ENCODE results near the gene NCR2. TPM values are rescaled to one million over a fixed set of nuclear protein-coding genes. Genes with fewer than 3 reads are reported as not detected.

The NCR2 gene
- total and polyA plus RNA-seq, 9 donors = not detected

DNA sequence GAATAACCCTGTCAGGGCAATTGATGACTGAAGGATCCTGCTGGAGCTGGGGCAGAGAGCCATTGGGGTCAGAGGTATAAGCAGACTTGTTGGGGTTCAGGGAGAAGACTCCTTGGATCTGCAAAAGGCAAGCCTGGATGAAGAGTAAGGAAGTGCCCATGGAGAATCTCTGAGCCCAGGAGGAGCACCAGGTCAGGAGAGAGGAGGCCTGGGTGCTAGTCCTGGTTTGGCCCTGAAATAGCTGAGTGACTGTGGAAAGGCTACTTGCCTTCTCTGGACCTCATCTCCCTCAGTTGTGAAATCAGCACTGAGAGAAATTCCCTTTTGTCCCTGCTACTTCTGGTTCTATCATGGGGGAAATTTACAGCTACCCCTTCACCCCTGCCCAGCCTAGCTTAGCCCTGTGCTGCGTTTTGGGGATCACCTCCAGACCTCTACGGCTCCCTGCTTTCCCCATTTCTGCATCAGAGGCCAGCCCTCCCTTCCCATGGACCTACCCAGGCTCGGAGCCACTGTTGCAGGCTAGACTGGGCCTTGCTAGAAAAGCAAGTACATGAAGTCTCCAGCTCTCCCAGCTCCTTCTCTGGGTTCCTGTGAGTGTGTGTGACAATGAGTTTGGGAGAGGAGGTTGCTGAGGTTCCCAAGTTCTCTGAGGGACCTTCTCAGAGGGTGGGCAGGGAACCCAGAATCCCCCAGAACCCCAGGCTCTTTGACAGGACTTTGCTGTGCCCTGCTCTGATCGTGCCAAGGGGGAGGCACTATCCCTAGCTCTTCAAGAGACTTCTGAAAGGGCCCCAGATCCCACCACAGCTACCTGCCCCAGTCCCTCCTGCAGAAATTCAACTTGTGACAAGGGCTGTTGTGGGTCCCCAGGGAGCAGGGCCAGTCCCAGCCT is 2.3 kb upstream of the NCR2 start:
- intact Hi-C loops (cut with DNase I) = no loop called here
- 78 to 80% (median 78%) methylated on average over 4 of the region's 4 CpGs for WGBS, 3 donors

DNA sequence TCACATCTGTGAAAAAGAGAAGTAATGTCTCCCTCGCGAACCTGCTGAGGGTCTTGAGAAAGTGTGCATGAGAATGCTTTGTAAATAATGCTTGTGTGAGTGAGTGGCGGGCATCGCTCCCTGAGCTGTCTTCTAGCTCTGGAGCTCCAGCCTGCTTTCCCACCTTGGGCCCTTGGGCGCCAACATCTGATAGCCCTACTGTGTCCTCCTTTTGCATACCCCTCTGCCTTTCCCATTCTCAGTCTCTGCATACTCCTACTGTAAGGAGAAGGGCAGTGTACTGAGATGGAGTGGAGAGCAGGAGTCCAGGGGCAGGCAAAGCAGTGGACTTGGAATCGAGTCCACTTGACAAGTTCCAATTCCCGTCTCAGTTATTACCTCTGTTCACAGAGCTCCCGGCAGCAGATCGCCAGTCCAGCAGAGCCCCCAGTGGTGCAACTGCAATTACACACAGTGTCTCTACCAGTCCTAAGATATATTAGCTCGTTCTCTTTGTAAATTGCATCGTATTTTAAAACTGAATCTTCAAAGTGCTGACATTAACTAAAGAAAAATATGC is 847 bp upstream of the NCR2 start:
- 48 to 53% (median 51%) methylated on average over 11 of the region's 11 CpGs for WGBS, 3 donors
- DNase-seq = no peak
- no peak overlapping the region for H3K27ac ChIP-seq
- no peaks in the 10 kb centered on the region for H3K9me3 ChIP-seq
- intact Hi-C loops (cut with DNase I) = no loop called here
- H3K4me1 ChIP-seq (ENCODE audit: insufficient read depth) = no peaks in the 10 kb centered on the region
- H3K36me3 ChIP-seq = no peaks in the 10 kb centered on the region
- H3K27me3 ChIP-seq = no peaks in the 10 kb centered on the region
- TF ChIP-seq EP300 (IDR thresholded peaks at IDR 0.05) = no peak
- no peak for TF ChIP-seq CTCF (IDR thresholded peaks at IDR 0.05)
- no peak for TF ChIP-seq POLR2A (IDR thresholded peaks at IDR 0.05)
- H3K4me3 ChIP-seq = no peak overlapping the region

More for the DNA sequence above, 2.3 kb upstream of the NCR2 start:
- H3K27me3 ChIP-seq = no peaks in the 10 kb centered on the region
- no peak overlapping the region for H3K4me3 ChIP-seq
- no peak overlapping the region for H3K27ac ChIP-seq
- TF ChIP-seq POLR2A (IDR thresholded peaks at IDR 0.05) = no peak
- no peak for TF ChIP-seq EP300 (IDR thresholded peaks at IDR 0.05)
- no peak for TF ChIP-seq CTCF (IDR thresholded peaks at IDR 0.05)
- DNase-seq = no peak
- no peaks in the 10 kb centered on the region for H3K4me1 ChIP-seq (ENCODE audit: insufficient read depth)
- H3K36me3 ChIP-seq = no peaks in the 10 kb centered on the region
- no peaks in the 10 kb centered on the region for H3K9me3 ChIP-seq

- no peak for DNase-seq
- 84 to 89% (median 85%) methylated on average over 11 of the region's 11 CpGs for WGBS, 3 donors
- H3K27ac ChIP-seq = no peak overlapping the region
- H3K9me3 ChIP-seq = no peaks in the 10 kb centered on the region
- H3K36me3 ChIP-seq = no peaks in the 10 kb centered on the region
- intact Hi-C loops (cut with DNase I) = no loop called here
- no peaks in the 10 kb centered on the region for H3K4me1 ChIP-seq (ENCODE audit: insufficient read depth)
- TF ChIP-seq EP300 (IDR thresholded peaks at IDR 0.05) (no peak), CTCF (IDR thresholded peaks at IDR 0.05) (no peak), POLR2A (IDR thresholded peaks at IDR 0.05) (no peak)
- H3K27me3 ChIP-seq = no peaks in the 10 kb centered on the region
- H3K4me3 ChIP-seq = no peak overlapping the region
These were observed 535 bp downstream of the NCR2 start for GRCh38 chr6:41335943-41336342.

DNA sequence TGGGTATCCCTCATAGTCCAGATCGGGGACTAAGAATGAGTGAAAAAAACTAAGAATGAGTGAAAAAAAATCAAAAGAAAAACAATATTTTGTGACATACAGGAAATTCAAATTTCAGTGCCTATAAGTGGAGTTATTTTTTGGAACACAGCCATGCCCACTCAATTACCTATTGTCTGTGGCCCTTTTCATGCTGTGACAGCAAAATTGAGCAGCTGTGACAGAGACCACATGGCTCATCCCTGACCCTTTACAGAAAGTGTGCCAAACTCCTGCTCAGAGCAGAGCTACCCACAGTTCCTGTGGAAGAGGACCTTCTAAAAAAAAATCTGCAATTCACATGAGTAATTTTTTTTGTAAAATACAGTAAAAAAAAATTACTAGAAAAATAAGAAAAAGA is 1.4 kb downstream of the NCR2 start:
- no peak overlapping the region for H3K4me3 ChIP-seq
- H3K27me3 ChIP-seq = no peaks in the 10 kb centered on the region
- no peaks in the 10 kb centered on the region for H3K9me3 ChIP-seq
- no peak overlapping the region for H3K27ac ChIP-seq
- intact Hi-C loops (cut with DNase I) = no loop called here
- TF ChIP-seq POLR2A (IDR thresholded peaks at IDR 0.05) = no peak
- no peak for TF ChIP-seq CTCF (IDR thresholded peaks at IDR 0.05)
- no peak for TF ChIP-seq EP300 (IDR thresholded peaks at IDR 0.05)
- no peaks in the 10 kb centered on the region for H3K36me3 ChIP-seq
- no peak for DNase-seq
- 40 to 63% (median 47%) methylated on average over 1 of the region's 1 CpG for WGBS, 3 donors
- H3K4me1 ChIP-seq (ENCODE audit: insufficient read depth) = no peaks in the 10 kb centered on the region

All from ovary (tissue), 9 donors.